Activated gamma-delta T cell (primary cell): Measurements from ENCODE around the gene REXO1.

ENCODE experiments used
- DNase-seq: peaks from one replicate; lab custom pipeline; 2025; lab: John Stamatoyannopoulos, UW

Gene REXO1

DNA sequence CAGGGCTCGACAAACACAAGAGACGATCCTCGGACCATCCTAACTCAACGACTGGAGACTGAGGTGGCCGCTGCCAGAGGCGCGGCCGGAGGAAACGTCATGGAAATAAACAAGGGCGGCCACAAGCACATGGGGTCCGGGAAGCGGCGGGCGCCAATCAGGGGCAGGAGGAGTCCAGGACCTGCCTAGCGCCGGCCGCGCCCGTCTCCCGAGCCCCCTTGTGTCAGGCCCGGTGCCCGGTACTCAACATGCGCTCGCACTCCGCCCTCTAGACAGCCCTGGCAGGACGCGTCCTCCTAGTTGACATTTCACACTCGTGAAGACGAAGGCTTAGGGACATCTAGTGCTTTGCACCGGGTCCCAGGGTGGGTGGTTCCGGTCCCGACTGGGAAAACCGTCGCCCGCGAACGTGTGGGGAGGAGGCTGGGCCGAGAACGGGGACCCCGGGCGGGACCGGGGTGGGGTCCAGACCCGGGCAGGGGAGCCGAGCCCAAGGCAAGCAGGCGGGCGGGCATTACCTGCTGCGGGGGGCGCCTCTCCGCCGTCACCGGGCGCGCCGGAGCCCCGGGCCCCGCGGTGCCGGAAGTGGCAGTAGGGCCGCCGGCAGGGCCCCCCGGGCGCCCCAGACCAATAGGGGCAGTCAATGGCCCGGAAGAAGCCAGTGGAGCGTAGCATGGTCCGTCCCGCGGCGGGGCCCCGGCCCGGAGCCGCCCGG, 442 bp downstream of the REXO1 start:
- no peak for DNase-seq

DNA sequence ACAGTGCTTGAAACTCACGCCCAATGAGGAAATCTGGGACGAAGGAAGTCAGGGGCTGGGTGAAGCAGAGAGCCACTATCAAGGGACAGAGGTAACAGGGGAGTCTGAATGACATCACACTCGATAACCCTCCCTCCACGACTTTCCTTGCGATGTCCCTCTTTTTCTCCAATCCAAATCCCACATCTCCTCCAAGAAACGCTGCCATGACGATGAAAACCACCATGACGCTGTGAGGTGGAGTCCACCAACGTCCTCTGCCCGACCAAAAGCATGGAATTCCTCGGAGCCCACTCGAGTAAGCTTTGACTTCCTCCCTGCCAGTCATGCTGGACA, 967 bp downstream of the REXO1 start:
- DNase-seq, result no peak

DNA sequence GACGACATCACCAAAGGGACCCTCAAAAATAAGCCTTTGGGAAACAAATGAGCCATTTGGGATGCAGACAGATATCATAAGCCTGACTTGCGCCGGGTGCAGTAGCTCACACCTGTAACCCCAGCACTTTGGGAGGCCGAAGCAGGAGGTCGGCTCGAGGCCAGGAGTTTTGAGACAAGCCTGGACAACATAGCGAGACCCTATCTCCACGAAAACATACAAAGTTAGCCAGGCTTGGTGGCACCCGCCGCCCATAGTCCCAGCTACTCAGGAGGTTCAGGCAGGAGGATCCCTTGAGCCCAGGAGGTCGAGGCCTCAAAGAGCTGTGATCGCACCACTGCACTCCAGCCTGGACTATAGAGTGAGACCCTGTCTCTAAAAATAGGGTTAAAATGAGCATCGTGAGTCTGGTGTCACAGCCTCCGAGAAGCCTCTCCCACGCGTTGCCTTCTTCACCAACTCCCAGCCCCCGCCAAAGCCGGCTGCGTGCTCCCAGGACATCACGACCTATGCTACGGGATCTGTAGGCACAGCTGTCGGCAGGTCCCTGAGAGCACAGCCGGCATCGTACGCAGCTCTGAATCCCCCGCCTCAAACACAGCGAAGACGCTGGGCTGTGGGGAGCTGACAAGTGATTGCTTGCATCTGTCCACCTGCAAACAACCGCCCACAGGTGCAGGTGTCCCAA, 1.6 kb downstream of the REXO1 start:
- no peak for DNase-seq

GRCh38 chr19:1845642-1846041, 2.6 kb downstream of the REXO1 start:
- DNase-seq, result no peak

- DNase-seq, result no peak
Measured at GRCh38 chr19:1845125-1845515, 3.2 kb downstream of the REXO1 start.

GRCh38 chr19:1844513-1845124, 3.7 kb downstream of the REXO1 start:
- no peak for DNase-seq

DNA sequence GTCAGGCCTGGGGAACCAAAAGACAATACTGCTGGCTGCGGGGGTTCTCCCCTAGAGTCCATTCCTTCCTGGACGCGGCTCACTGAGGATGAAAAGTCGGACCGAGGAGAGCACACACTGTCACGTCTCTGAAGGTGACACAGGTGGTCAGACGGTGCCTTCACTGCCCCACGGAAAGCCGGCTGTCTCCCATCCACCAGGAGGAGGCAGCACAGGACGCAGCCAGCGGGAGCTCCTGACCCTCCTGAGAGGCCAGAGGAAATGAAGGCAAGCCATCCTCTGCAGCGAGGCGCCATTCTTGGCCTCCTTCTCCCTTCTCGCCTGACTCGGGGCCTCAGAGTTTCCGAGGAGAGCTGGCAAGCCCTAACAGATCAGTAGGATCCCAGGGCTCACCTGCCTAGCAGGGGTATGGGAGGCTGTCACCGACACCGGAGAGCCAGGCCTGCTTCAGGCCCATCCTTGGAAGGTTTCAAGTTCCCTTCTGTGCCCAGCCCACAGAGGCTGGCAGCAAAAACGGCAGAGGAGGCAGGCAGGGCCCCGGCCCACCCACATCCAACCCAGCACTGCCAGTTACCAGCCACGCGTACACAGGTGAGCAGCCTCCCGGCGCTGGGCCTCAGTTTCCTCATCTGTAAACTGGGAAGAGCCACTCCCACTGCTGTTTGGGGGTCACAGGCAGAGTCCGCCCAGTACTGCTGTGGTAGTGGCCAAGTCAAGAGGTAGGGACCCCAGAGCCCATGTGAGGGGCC, 4.5 kb downstream of the REXO1 start:
- DNase-seq, result no peak

GRCh38 chr19:1843116-1843515, 5.2 kb downstream of the REXO1 start:
- no peak for DNase-seq

- DNase-seq, result no peak
Measured at GRCh38 chr19:1841209-1841924, 6.9 kb downstream of the REXO1 start.

DNA sequence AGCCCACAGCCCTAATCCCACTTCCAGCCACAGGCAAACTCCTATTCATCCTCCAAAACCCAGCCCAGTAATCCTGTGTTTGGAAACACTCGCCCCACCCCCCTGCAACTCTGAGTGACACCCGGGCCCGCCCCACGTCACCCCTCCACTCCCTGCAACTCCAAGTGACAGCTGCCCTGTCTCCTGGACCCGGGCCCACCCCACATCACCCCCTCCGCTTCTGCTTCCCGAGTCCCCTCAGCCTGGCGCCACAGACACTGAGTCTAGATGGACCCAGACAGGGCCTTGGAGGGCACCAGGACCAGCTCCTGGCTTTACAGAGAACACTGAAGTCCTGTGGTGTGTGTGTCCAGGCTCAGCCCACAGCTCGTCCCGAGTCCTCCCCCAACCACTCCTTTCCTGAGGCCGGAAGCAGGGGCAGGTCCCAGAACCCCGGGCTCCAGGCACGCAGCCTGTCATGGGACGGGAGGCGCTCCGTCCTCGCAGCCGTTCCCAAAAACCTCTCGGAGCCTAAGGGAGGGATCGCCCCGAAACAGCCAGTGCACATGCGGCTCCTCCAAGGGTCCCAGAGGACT, 7.7 kb downstream of the REXO1 start:
- DNase-seq, result no peak

DNA sequence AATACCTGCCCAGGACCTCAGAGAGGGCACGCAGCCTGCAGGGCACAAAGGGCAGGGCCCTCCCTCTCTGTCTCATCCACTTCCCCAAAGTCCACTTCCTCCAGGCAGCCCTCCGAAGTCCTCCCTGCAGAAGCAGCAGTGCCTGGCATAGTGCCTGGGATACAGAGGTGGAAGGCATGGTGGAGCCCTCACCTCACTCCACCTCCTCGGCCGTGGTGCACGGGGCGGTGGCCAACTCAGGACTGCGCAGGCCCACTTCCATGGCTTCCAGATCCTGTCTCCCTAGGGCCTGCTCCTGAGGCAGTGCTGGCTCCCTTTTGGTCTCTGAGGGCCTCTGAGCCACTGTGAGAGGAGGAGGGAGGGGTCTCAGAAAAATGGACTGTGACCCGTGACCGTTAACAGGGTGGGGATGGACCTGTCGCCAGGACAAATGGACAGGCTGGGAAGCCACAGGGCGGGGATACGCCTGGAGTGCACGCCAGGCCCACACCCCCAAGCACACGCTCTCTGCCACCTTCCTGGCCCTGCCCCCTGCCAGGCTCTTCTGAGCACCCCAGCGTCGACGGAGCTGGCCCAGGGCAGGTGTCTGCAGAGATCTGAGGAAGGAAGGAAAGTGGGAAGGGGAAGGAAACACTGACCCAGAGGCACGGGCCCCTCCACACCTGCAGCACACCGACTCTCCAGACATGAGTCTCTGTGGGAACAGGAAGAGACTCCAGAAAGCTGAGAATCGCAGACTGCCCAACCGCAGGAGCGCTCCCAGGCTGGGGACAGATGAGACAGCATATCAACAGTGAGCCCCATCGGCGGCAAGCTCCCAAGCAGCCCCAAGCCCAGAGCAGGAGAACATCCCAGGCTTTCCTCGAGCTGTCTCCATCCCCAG, 8.4 kb downstream of the REXO1 start:
- DNase-seq, result no peak

DNA sequence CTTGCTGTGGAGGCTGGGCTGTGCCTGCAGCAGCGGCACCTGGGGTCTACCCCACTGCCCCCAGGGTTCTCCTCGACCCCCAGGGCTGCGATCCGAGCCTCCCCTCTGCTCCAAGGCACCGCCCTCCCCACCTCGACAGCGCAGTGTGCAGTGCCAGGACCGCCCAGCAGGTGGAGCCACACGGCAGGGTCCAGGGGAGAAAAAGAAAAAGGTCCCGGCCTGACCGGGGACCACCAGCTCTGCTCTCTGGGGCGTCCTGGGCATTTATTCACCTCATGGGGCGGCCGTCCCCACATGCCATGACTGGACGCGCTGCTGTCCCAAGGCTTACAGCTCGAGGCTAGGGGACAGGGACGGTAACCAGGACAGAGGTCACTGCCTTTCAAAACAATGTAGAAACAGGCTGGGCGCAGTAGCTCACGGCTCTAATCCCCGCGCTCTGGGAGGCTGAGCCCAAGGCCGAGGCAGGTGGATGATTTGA, 10.6 kb downstream of the REXO1 start:
- no peak for DNase-seq

DNA sequence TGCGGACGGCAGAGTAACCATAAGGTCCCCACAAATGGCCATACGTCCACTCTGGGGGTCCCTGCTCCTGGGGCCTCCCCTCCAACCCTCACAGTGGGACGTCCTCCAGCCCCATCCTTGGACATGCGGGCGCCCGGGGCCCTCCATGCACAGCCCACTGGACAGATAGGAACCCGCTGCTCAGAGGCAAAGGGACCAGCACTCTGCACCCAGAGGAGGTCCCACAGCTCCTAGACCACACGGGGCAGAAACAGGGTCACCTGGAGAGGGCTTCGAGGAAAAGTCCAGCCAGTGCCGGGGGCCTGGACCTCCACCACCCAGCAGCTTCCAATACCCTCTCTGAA, 11.1 kb downstream of the REXO1 start:
- DNase-seq, result no peak

GRCh38 chr19:1836458-1837221, 11.6 kb downstream of the REXO1 start:
- no peak for DNase-seq

GRCh38 chr19:1833540-1833939, 14.7 kb downstream of the REXO1 start:
- no peak for DNase-seq

DNA sequence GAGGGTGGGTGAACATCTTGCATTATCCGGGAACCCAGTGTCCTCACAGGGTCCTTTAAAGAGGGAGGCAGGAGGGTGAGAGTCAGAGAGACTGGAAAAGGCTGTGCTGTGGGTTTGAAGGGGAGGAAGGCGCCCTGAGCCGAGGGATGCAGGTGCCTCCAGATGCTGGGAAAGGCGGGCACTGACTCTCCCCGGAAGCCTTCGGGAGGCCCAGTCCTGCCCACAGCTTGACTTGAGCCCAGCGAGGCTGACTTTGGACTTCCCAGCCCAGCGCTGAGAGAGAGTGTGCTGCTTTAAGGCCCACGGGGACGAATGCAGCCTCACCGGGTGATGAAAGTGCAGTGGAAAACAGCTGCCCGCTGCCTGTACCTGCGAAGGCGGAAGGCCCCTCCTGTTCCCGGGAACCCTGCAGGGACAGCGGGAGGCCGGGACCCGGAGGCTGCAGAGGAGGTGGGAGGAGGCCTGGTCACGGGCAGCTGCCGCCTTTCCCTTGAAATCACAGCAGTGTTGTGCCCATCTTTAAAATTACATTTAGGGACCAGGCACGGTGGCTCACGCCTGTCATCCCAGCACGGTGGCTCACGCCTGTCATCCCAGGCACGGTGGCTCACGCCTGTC, 16.1 kb downstream of the REXO1 start:
- no peak for DNase-seq

GRCh38 chr19:1830978-1831377, 17.3 kb downstream of the REXO1 start:
- DNase-seq, result no peak

GRCh38 chr19:1830568-1830967, 17.7 kb downstream of the REXO1 start:
- DNase-seq, result no peak

GRCh38 chr19:1829958-1830357, 18.3 kb downstream of the REXO1 start:
- DNase-seq, result no peak
